Measurements from ENCODE around the gene ZFP69B.

The ZFP69B gene

DNA sequence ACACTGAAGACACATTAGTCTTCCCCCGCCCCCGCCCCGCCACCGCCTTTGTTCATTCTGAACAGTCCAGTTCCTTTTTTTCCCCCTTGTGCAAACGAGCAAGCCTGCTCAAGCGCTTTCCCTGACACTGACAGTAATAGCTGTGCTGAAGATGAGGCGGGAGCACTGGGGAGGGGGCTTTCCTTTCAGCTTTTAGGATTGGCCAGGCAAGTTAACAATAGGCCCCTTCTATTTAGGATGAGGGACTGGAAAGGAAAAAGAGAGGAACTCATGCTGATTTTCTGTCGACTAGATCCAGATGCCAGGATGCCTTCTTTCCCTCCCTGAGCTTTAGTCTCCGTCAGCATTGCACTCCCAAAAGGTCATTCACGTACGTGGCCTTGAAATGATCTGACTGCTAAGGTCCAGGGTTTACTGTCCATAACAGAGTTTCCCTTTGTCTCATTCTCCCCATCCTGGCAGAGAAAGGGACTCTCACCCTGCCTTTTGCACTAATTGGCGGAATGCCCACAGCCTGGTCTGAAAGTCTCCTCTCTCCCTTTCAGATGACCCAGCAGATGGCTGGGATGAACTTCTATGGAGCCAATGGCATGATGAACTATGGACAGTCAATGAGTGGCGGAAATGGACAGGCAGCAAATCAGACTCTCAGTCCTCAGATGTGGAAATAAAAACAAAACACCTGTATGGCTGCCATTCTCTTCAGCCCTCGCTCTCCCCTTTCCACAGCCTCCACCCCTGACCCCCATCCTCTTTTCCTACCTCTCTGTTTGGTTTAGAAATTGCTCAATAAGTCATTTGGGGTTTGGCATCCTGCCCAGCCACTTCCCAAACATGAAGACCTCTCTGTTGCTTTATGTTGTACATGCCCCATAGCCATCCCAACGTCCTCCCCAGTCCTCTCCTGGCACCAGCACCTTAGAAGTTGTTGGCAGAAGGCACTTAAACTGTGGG lies 28.6 kb upstream of the ZFP69B start:
- no peaks in the 10 kb centered on the region for H3K9me3 ChIP-seq (ENCODE audit: insufficient read depth, low read depth, low read length)
- H3K36me3 ChIP-seq (ENCODE audit: insufficient read depth, low read depth, low read length): no peaks in the 10 kb centered on the region
- no peaks in the 10 kb centered on the region for H3K4me1 ChIP-seq (ENCODE audit: insufficient read depth, low read length)
- H3K27ac ChIP-seq (ENCODE audit: low read length): no peak overlapping the region
- H3K9ac ChIP-seq (ENCODE audit: low read depth, low read length): no peak overlapping the region
- H3K27me3 ChIP-seq (ENCODE audit: insufficient read depth, low read length): no peaks in the 10 kb centered on the region
- no peak overlapping the region for H3K4me3 ChIP-seq (ENCODE audit: low read length)

DNA sequence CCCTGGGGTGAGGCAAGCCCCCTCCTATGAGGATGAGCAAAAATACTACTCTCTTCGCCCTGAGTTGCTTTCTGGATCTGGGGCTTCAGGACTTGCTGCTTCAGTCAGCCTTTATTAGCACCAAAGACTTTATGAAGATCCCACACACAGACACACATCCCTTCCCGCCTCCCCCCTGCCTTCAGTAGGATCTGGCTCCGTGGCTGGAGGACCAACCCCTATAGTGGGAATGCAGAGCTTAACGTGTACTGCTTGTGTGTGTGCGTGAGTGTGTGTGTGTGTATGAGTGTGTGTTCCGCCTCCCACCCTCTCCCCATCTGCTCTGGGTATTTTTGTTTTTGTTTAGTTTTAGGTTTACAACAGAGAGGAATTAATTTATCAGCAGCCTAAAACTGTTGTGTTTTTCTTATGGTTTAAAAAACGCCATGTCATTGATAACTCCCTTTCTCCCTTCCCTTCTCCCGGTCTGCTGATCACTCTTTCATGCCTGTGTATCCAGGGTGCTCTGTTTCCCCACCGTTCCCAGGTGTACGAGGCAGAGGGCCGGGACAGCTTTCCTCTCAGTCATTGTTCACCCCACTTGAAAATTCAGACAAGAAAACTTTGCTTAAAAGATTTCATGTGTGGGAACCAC lies 27.5 kb upstream of the ZFP69B start:
- Histone ChIP-seq H3K4me3 (ENCODE audit: low read length) (no peak overlapping the region), H3K4me1 (ENCODE audit: insufficient read depth, low read length) (no peaks in the 10 kb centered on the region), H3K9me3 (ENCODE audit: insufficient read depth, low read depth, low read length) (no peaks in the 10 kb centered on the region), H3K36me3 (ENCODE audit: insufficient read depth, low read depth, low read length) (no peaks in the 10 kb centered on the region), H3K9ac (ENCODE audit: low read depth, low read length) (no peak overlapping the region), H3K27me3 (ENCODE audit: insufficient read depth, low read length) (no peaks in the 10 kb centered on the region), H3K27ac (ENCODE audit: low read length) (no peak overlapping the region)

DNA sequence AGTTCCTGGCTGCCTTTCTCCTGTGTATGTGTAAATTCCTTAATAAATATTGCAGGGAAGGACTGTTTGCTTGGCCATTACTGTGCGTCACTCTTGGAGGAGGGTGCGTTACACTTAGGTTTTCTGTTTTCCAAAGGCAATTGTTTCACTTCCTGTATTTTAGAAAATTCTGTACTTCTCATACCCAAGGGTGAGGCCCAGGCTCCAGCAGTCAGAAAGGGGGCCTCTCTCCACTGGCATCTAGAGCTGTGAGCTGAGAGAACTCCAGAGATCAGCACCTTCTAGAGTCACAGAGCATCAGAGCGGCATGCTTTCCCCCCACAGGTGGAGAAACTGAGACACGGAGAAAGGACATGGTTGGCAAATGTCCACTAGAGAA lies 27.0 kb upstream of the ZFP69B start:
- Histone ChIP-seq H3K9ac (ENCODE audit: low read depth, low read length) (no peak overlapping the region), H3K36me3 (ENCODE audit: insufficient read depth, low read depth, low read length) (no peaks in the 10 kb centered on the region), H3K27me3 (ENCODE audit: insufficient read depth, low read length) (no peaks in the 10 kb centered on the region), H3K4me3 (ENCODE audit: low read length) (no peak overlapping the region), H3K9me3 (ENCODE audit: insufficient read depth, low read depth, low read length) (no peaks in the 10 kb centered on the region), H3K27ac (ENCODE audit: low read length) (no peak overlapping the region), H3K4me1 (ENCODE audit: insufficient read depth, low read length) (no peaks in the 10 kb centered on the region)

DNA sequence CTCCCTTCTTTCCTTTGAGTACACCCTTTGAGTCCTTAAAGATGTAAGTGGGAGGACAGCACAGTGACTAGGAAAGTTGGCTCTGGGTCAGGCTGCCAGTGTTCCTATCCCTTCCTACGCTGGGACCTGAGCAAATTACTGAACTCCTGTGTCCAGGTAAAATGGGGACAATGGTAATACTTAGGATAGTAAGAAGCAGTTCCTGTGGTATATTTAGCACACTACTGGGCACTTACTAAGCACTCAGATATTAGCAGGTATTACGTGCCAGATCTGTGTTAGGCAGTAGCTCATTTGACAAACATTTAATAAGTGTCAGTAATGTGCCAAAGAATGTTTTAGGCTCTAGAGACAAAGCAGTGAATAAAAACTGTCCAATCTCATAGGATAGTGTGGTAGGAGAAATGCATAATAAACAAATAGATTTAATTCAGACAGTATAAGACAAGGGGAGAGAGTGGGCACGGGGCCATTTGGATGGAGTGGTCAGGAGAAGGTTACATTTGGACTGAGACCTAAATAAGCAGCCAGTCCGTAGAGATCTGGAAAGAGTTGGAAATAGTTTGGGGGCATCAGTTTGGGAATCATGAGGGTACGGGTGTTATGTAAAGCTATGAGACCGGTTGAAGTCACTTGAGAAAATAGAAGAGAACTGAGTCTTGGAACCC lies 26.2 kb upstream of the ZFP69B start:
- Histone ChIP-seq H3K4me1 (ENCODE audit: insufficient read depth, low read length) (no peaks in the 10 kb centered on the region), H3K9ac (ENCODE audit: low read depth, low read length) (no peak overlapping the region), H3K36me3 (ENCODE audit: insufficient read depth, low read depth, low read length) (no peaks in the 10 kb centered on the region), H3K4me3 (ENCODE audit: low read length) (no peak overlapping the region), H3K27me3 (ENCODE audit: insufficient read depth, low read length) (no peaks in the 10 kb centered on the region), H3K9me3 (ENCODE audit: insufficient read depth, low read depth, low read length) (no peaks in the 10 kb centered on the region), H3K27ac (ENCODE audit: low read length) (no peak overlapping the region)

DNA sequence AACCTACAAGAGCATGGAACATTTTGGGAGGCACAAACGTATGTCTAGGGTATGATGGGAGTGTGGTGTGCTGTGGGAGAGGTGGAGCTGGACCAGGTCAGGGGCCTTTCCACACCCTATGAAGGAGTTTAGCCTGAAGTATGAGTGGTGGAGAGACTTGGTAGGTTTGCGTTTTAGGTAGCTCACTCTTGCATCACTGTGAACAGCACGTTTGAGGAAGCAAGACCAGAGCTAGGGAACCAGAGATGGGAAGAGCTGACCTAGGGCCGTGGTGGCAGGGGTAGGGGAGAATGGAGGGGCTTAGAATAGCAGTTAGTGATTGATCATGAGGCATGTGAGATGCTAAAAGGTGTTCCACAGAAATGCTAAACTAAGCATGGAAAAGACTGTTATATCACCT lies 25.1 kb upstream of the ZFP69B start:
- Histone ChIP-seq H3K9ac (ENCODE audit: low read depth, low read length) (no peak overlapping the region), H3K4me3 (ENCODE audit: low read length) (no peak overlapping the region), H3K36me3 (ENCODE audit: insufficient read depth, low read depth, low read length) (no peaks in the 10 kb centered on the region), H3K27ac (ENCODE audit: low read length) (no peak overlapping the region), H3K9me3 (ENCODE audit: insufficient read depth, low read depth, low read length) (no peaks in the 10 kb centered on the region), H3K27me3 (ENCODE audit: insufficient read depth, low read length) (no peaks in the 10 kb centered on the region), H3K4me1 (ENCODE audit: insufficient read depth, low read length) (no peaks in the 10 kb centered on the region)

DNA sequence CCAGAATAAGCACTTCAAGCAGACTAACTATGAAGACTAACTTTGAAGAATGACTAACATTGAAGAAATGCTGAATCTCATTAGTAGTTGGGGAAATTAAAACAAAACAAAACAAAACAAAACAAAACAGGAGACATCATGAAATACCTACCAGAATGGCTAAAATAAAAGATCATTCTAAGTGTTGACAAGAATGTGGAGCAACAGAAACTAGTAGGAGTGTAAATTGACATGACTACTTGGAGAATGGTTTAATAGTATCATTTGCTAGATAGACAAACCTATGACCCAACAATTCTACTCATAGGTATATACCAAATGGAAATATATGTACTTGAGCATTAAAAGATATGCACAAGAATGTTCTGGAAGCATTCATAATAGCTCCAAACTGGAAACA lies 18.9 kb upstream of the ZFP69B start:
- Histone ChIP-seq H3K27me3 (ENCODE audit: insufficient read depth, low read length) (no peaks in the 10 kb centered on the region), H3K27ac (ENCODE audit: low read length) (no peak overlapping the region), H3K9ac (ENCODE audit: low read depth, low read length) (no peak overlapping the region), H3K9me3 (ENCODE audit: insufficient read depth, low read depth, low read length) (no peaks in the 10 kb centered on the region), H3K4me3 (ENCODE audit: low read length) (no peak overlapping the region), H3K4me1 (ENCODE audit: insufficient read depth, low read length) (no peaks in the 10 kb centered on the region), H3K36me3 (ENCODE audit: insufficient read depth, low read depth, low read length) (no peaks in the 10 kb centered on the region)

DNA sequence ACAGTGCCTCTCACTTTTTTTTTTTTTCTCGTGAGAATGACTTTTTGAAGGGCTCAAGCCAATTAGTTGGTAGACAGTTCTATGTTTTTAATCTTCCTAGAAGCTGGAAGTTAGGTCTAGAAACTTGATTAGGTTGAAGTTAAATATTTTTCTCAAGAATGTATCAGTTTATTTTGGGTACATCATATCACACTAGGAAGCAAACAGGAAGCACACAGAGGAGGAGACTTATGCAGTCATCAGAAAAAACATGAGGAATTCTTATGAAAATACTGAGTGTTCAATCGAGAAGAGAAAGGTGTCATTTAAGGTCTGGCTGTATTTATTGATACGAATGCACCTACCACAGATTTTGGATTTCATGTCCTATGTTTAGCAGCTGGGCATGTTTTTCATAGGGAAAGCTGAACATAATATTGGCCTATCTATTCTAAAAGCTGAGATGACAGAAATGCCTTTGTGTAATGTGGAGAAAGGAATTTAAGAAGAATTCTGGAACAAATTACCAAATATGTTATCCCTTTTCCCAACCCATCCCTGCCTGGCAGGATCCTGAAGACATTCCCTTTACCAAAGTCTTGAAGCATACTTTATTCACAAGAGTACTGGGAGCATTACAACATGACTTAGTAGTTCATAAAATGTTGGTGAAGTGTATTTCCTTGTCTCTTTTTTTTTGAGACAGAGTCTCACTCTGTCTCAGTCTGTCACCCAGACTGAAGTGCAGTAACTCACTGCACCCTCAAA lies 17.5 kb upstream of the ZFP69B start:
- H3K9me3 ChIP-seq (ENCODE audit: insufficient read depth, low read depth, low read length): no peaks in the 10 kb centered on the region
- no peak overlapping the region for H3K4me3 ChIP-seq (ENCODE audit: low read length)
- no peak overlapping the region for H3K9ac ChIP-seq (ENCODE audit: low read depth, low read length)
- H3K27me3 ChIP-seq (ENCODE audit: insufficient read depth, low read length): no peaks in the 10 kb centered on the region
- no peak overlapping the region for H3K27ac ChIP-seq (ENCODE audit: low read length)
- no peaks in the 10 kb centered on the region for H3K36me3 ChIP-seq (ENCODE audit: insufficient read depth, low read depth, low read length)
- no peaks in the 10 kb centered on the region for H3K4me1 ChIP-seq (ENCODE audit: insufficient read depth, low read length)

DNA sequence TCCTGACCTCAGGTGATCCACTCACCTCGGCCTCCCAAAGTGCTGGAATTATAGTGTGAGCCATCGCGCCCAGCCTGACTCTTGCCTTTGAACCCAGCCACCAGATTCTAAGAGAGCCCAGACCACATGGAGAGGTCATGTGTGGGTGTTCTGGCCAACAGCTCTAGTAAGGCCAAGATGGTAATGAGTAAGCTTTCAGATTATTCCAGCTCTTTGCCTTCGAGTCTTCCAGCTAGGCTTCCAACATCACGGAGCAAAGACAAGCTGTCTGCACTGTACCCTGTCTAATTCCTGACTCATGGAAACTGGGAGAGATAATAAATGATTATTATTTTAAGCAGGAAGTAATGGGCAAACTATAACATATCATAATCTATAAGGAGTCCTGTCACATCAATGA lies 14.8 kb upstream of the ZFP69B start:
- no peak overlapping the region for H3K27ac ChIP-seq (ENCODE audit: low read length)
- H3K4me1 ChIP-seq (ENCODE audit: insufficient read depth, low read length): no peaks in the 10 kb centered on the region

DNA sequence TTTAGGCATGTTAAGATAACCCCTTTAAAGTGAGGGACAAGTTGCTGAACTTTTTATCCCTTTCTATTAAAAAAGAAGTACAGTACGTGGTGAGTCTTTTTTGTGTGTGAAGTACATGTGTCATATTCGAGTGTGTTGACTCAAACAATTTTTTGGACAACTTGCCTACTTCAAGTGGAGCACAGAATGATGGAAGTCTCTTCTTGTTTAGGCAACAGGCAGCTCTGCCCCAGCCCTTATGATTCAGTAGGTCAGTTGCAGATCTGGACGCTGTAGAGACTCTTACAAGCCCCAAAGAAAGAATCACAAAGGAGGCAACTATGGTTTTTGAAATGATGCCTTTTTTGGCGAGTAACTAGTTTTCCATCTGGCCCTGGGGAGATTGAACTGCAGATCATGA lies 14.4 kb upstream of the ZFP69B start:
- H3K27ac ChIP-seq (ENCODE audit: low read length): no peak overlapping the region
- no peaks in the 10 kb centered on the region for H3K4me1 ChIP-seq (ENCODE audit: insufficient read depth, low read length)
- no peaks in the 10 kb centered on the region for H3K9me3 ChIP-seq (ENCODE audit: insufficient read depth, low read depth, low read length)
- no peak overlapping the region for H3K4me3 ChIP-seq (ENCODE audit: low read length)
- no peaks in the 10 kb centered on the region for H3K36me3 ChIP-seq (ENCODE audit: insufficient read depth, low read depth, low read length)
- no peaks in the 10 kb centered on the region for H3K27me3 ChIP-seq (ENCODE audit: insufficient read depth, low read length)
- H3K9ac ChIP-seq (ENCODE audit: low read depth, low read length): no peak overlapping the region

More for the DNA sequence above, 14.8 kb upstream of the ZFP69B start:
- no peaks in the 10 kb centered on the region for H3K27me3 ChIP-seq (ENCODE audit: insufficient read depth, low read length)
- H3K36me3 ChIP-seq (ENCODE audit: insufficient read depth, low read depth, low read length): no peaks in the 10 kb centered on the region
- H3K9ac ChIP-seq (ENCODE audit: low read depth, low read length): no peak overlapping the region
- no peak overlapping the region for H3K4me3 ChIP-seq (ENCODE audit: low read length)
- H3K9me3 ChIP-seq (ENCODE audit: insufficient read depth, low read depth, low read length): no peaks in the 10 kb centered on the region

DNA sequence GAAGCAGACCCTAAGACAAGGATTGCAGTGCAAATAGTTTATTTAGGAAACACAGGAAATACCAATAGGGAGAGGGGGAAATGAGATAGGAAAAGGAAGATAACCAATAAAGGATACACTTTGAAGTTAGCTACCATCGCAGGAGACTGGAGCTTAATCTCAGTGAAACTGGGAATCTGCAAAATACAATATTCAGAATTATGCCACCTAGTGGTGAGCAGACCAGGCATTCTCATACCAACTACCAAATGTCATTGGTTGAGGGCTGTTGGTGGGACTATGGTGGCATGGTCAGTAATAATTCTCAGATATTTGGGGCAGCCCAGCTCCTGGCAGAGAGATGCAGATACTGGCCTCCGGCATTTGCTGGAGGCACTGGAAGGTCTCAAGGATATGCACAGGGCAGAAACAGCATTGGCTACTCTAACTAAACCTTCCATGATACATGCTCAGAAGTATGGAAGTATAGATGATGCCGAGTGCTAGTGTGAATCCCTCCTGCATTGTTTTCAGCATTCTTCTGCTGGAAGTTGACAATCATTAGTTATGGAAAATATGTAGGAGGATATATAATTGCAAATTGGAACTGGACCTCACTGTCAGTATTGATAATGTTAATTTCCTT lies 11.8 kb upstream of the ZFP69B start:
- no peak overlapping the region for H3K9ac ChIP-seq (ENCODE audit: low read depth, low read length)

DNA sequence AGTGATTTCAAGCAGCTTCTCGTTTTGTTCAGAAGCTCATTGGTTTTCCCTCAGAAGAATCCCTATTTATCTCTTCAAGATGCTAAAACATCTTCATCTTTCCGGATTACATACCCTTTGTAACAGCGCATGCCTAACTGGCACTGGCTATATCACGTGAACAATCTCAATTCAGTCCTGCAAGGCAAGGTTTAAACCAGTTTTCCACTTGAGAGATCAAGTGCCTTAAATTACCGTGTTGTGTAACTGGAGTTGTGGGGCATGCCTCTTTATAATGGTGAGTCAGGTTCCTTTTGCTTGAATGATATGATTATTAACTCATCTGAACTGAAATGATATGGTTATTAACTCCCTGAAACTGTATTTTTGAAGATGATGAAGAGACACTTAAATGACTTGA lies 11.0 kb upstream of the ZFP69B start:
- H3K9me3 ChIP-seq (ENCODE audit: insufficient read depth, low read depth, low read length): no peaks in the 10 kb centered on the region
- no peak overlapping the region for H3K4me3 ChIP-seq (ENCODE audit: low read length)
- H3K36me3 ChIP-seq (ENCODE audit: insufficient read depth, low read depth, low read length): no peaks in the 10 kb centered on the region
- H3K27me3 ChIP-seq (ENCODE audit: insufficient read depth, low read length): no peaks in the 10 kb centered on the region
- H3K9ac ChIP-seq (ENCODE audit: low read depth, low read length): no peak overlapping the region
- H3K27ac ChIP-seq (ENCODE audit: low read length): no peak overlapping the region
- no peaks in the 10 kb centered on the region for H3K4me1 ChIP-seq (ENCODE audit: insufficient read depth, low read length)

More for the DNA sequence above, 11.8 kb upstream of the ZFP69B start:
- H3K9me3 ChIP-seq (ENCODE audit: insufficient read depth, low read depth, low read length): no peaks in the 10 kb centered on the region
- no peaks in the 10 kb centered on the region for H3K27me3 ChIP-seq (ENCODE audit: insufficient read depth, low read length)
- no peak overlapping the region for H3K4me3 ChIP-seq (ENCODE audit: low read length)
- no peaks in the 10 kb centered on the region for H3K4me1 ChIP-seq (ENCODE audit: insufficient read depth, low read length)
- no peaks in the 10 kb centered on the region for H3K36me3 ChIP-seq (ENCODE audit: insufficient read depth, low read depth, low read length)
- no peak overlapping the region for H3K27ac ChIP-seq (ENCODE audit: low read length)
